ENCODE data around the gene PDE4D. TPM values are rescaled to one million over a fixed set of nuclear protein-coding genes. Genes with fewer than 3 reads are reported as not detected.
A peak's percentile ranks its signal among the peaks of the same experiment; 100 is the strongest.

Gene PDE4D
- total RNA-seq, 6 experiments from 2014 or later: 1.6 to 10.3 (median 5.6) TPM

- no peaks in the 10 kb centered on the region for H3K27me3 ChIP-seq
- H3K9me3 ChIP-seq: no peaks in the 10 kb centered on the region
- TF ChIP-seq POLR2A (IDR thresholded peaks at IDR 0.05) (no peak), CTCF (IDR thresholded peaks at IDR 0.05) (no peak)
- no peaks in the 10 kb centered on the region for H3K36me3 ChIP-seq
- peaks cover 0 to 28% (median 0%) of the 10 kb centered on the region in 4 donors for H3K4me1 ChIP-seq
- no peak overlapping the region for H3K4me3 ChIP-seq
- intact Hi-C loops (cut with DNase I): no loop called here
- H3K27ac ChIP-seq: peak overlapping the region in 2 of 3 donors; percentile 52 to 79
- WGBS (ENCODE audit: insufficient coverage, low coverage, low lambda C conversion rate, missing lambda C conversion rate): 30% methylated on average over 3 of the region's 4 CpGs
- DNase-seq (no peak), ATAC-seq (peak; percentile 83 to 91 (median 87))
Measured at GRCh38 chr5:59548807-59549357, 344.6 kb downstream of the PDE4D start.

GRCh38 chr5:59547731-59548130 lies 345.8 kb downstream of the PDE4D start:
- TF ChIP-seq CTCF (IDR thresholded peaks at IDR 0.05) (no peak), POLR2A (IDR thresholded peaks at IDR 0.05) (no peak)
- H3K27ac ChIP-seq: peak overlapping the region in 1 of 3 donors; percentile 79
- no peaks in the 10 kb centered on the region for H3K27me3 ChIP-seq
- no peaks in the 10 kb centered on the region for H3K36me3 ChIP-seq
- intact Hi-C loops (cut with DNase I): no loop called here
- peaks cover 0 to 39% (median 3%) of the 10 kb centered on the region in 4 donors for H3K4me1 ChIP-seq
- no peak overlapping the region for H3K4me3 ChIP-seq
- WGBS (ENCODE audit: insufficient coverage, low coverage, low lambda C conversion rate, missing lambda C conversion rate): 61% methylated on average over 3 of the region's 3 CpGs
- H3K9me3 ChIP-seq: no peaks in the 10 kb centered on the region
- no peak for DNase-seq
- no peak for ATAC-seq

GRCh38 chr5:59544573-59544972 lies 349.0 kb downstream of the PDE4D start:
- ATAC-seq (no peak), DNase-seq (no peak)
- Histone ChIP-seq H3K4me3 (no peak overlapping the region), H3K27me3 (no peaks in the 10 kb centered on the region), H3K36me3 (no peaks in the 10 kb centered on the region), H3K4me1 (peaks cover 0 to 37% (median 4%) of the 10 kb centered on the region in 4 donors), H3K9me3 (no peaks in the 10 kb centered on the region), H3K27ac (peak overlapping the region in 1 of 3 donors; percentile 74)
- 77% methylated on average over 2 of the region's 2 CpGs for WGBS (ENCODE audit: insufficient coverage, low coverage, low lambda C conversion rate, missing lambda C conversion rate)
- intact Hi-C loops (cut with DNase I): no loop called here
- TF ChIP-seq POLR2A (IDR thresholded peaks at IDR 0.05) (no peak), CTCF (IDR thresholded peaks at IDR 0.05) (no peak)

- DNase-seq: no peak
- 43% methylated on average over 2 of the region's 2 CpGs for WGBS (ENCODE audit: insufficient coverage, low coverage, low lambda C conversion rate, missing lambda C conversion rate)
- ATAC-seq: peak; percentile 54 to 71 (median 60)
Measured at GRCh38 chr5:59543821-59544442, 349.6 kb downstream of the PDE4D start.

More at GRCh38 chr5:59543821-59544442, 349.6 kb downstream of the PDE4D start:
- H3K36me3 ChIP-seq: no peaks in the 10 kb centered on the region
- peaks cover 0 to 33% (median 4%) of the 10 kb centered on the region in 4 donors for H3K4me1 ChIP-seq
- peak overlapping the region in 2 of 3 donors; percentile 27 to 74 for H3K27ac ChIP-seq
- intact Hi-C loops (cut with DNase I): no loop called here
- H3K27me3 ChIP-seq: no peaks in the 10 kb centered on the region
- H3K4me3 ChIP-seq: no peak overlapping the region
- no peak for TF ChIP-seq POLR2A (IDR thresholded peaks at IDR 0.05)
- no peak for TF ChIP-seq CTCF (IDR thresholded peaks at IDR 0.05)
- no peaks in the 10 kb centered on the region for H3K9me3 ChIP-seq

Data from right lobe of liver (tissue), 6 donors.